Fibroblast of lung (primary cell): ENCODE data around the gene C11orf58. TPM values are rescaled to one million over a fixed set of nuclear protein-coding genes. Genes with fewer than 3 reads are reported as not detected.

Experiments used
- DNase-seq, 2 donors: peaks; one replicate each; pipeline versions ENCODE4 v3.0.0 to v3.0.0-alpha.2; 2010; ENCODE audit warnings: low read depth in 2 of 2
- H2AFZ ChIP-seq: 2 replicates; pipeline ENCODE4 v1.5.1; 2012; ENCODE audit warnings: low read length, control low read depth, inconsistent platforms
- H3K27ac ChIP-seq: 2 replicates; pipeline ENCODE4 v1.5.1; 2011; ENCODE audit warnings: low read length, control low read depth; ENCODE audit not compliant: insufficient read depth
- H3K27me3 ChIP-seq: 2 replicates; pipeline ENCODE4 v1.5.1; 2011; ENCODE audit warnings: mild to moderate bottlenecking, low read length; ENCODE audit not compliant: control insufficient read depth, insufficient read depth
- H3K36me3 ChIP-seq: 2 replicates; pipeline ENCODE4 v1.5.1; 2011; ENCODE audit warnings: low read length; ENCODE audit not compliant: control insufficient read depth, insufficient read depth
- H3K4me1 ChIP-seq: 2 replicates; pipeline ENCODE4 v1.5.1; 2011; ENCODE audit warnings: low read length; ENCODE audit not compliant: control insufficient read depth, insufficient read depth; ENCODE audit errors: extremely low read depth
- H3K4me2 ChIP-seq: 2 replicates; pipeline ENCODE4 v1.5.1; 2011; ENCODE audit warnings: low read length, control low read depth; ENCODE audit not compliant: insufficient read depth; ENCODE audit errors: extremely low read depth
- H3K4me3 ChIP-seq, 4 experiments: fragments of 200-600 bp in 1 of 4; sonication (generic) in 1 of 4; replicated peaks in 1 of 4; 2 replicates each; pipeline ENCODE4 v1.5.1; 2011 to 2016; ENCODE audit warnings: low read length in 4 of 4, low read depth in 3 of 4, mild to moderate bottlenecking in 3 of 4, control low read depth in 2 of 4, inconsistent platforms in 1 of 4, mixed read lengths in 1 of 4; ENCODE audit not compliant: insufficient read depth in 1 of 4; ENCODE audit errors: control extremely low read depth in 1 of 4
- H3K79me2 ChIP-seq: 2 replicates; pipeline ENCODE4 v1.5.1; 2012; ENCODE audit warnings: mild to moderate bottlenecking, low read length, inconsistent platforms; ENCODE audit not compliant: control insufficient read depth, insufficient read depth
- H3K9ac ChIP-seq: 2 replicates; pipeline ENCODE4 v1.5.1; 2011; ENCODE audit warnings: mild to moderate bottlenecking, low read length, control low read depth; ENCODE audit not compliant: insufficient read depth
- H3K9me3 ChIP-seq: 2 replicates; pipeline ENCODE4 v1.5.1; 2012; ENCODE audit warnings: low read depth, low read length; ENCODE audit not compliant: control insufficient read depth, insufficient read depth
- H4K20me1 ChIP-seq: 2 replicates; pipeline ENCODE4 v1.5.1; 2011; ENCODE audit warnings: low read length; ENCODE audit not compliant: control insufficient read depth, insufficient read depth; ENCODE audit errors: extremely low read depth
- EZH2 ChIP-seq: IDR thresholded peaks from 2 replicates; pipeline ENCODE4 v1.5.1; 2012; ENCODE audit warnings: low read length, control low read depth, mild to moderate bottlenecking; ENCODE audit errors: missing control alignments
- polyA plus RNA-seq, 2 donors: library from polyadenylated mRNA; depleted of rRNA in 1 of 2; stranded (reverse) in 1 of 2; unstranded in 1 of 2; fragments of >200 nt; gene quantifications; 2 replicates each; pipeline ENCODE4 v1.2.1, GENCODE V29; 2011 to 2012; ENCODE audit warnings: missing spikeins in 1 of 2
- total RNA-seq: library from RNA; depleted of rRNA; stranded (reverse); fragments of >200 nt; gene quantifications from 2 replicates; pipeline ENCODE4 v1.2.1, GENCODE V29; 2014
- TF ChIP-seq, protein P1 (sequence below), 2 donors: IDR thresholded peaks in 1 of 2; conservative IDR thresholded peaks in 1 of 2; 1 replicate in 1 of 2; 2 replicates in 1 of 2; pipeline ENCODE4 v1.5.1; 2011 to 2012; ENCODE audit warnings: low read length in 2 of 2, control low read depth in 1 of 2, inconsistent platforms in 1 of 2, low read depth in 1 of 2, mild to moderate bottlenecking in 1 of 2

C11orf58 gene
- total and polyA plus RNA-seq, 2 donors (not counting 1 experiment from before 2014, with no cell fraction given): 183 to 184 TPM

DNA sequence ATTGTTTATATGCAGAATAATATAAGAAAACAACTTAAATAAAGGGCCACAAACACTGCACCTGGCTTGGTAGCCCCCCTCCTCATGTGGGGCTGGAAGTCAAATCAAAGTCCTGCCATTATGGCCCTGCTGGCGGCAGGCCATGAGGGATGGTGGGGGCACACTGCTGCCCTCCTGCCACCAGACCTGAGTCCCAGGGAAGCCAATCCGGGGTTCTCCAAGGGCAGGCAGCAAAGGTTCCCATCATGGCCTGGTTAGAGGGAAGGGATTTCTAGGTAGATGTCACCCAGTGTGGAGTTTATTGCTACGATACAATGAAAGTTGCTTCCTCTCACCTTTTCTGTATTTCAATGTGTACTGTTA is 39.1 kb downstream of the C11orf58 start:
- Histone ChIP-seq H3K4me2 (no peak overlapping the region), H2AFZ (no peak overlapping the region), H4K20me1 (no peaks in the 10 kb centered on the region), H3K9ac (no peak overlapping the region), H3K36me3 (no peaks in the 10 kb centered on the region), H3K27me3 (peaks cover 2% of the 10 kb centered on the region), H3K79me2 (no peaks in the 10 kb centered on the region), H3K9me3 (no peaks in the 10 kb centered on the region), H3K27ac (no peak overlapping the region), H3K4me1 (no peaks in the 10 kb centered on the region), H3K4me3 (no peak overlapping the region)
- DNase-seq: no peak
- TF ChIP-seq EZH2: no peak
- TF ChIP-seq, protein P1, sequence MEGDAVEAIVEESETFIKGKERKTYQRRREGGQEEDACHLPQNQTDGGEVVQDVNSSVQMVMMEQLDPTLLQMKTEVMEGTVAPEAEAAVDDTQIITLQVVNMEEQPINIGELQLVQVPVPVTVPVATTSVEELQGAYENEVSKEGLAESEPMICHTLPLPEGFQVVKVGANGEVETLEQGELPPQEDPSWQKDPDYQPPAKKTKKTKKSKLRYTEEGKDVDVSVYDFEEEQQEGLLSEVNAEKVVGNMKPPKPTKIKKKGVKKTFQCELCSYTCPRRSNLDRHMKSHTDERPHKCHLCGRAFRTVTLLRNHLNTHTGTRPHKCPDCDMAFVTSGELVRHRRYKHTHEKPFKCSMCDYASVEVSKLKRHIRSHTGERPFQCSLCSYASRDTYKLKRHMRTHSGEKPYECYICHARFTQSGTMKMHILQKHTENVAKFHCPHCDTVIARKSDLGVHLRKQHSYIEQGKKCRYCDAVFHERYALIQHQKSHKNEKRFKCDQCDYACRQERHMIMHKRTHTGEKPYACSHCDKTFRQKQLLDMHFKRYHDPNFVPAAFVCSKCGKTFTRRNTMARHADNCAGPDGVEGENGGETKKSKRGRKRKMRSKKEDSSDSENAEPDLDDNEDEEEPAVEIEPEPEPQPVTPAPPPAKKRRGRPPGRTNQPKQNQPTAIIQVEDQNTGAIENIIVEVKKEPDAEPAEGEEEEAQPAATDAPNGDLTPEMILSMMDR (conservative IDR thresholded peaks at IDR 0.05 in 1 of 2, IDR thresholded peaks at IDR 0.05 in 1 of 2; ENCODE audit: low read depth in 1 of 2, low read length in 2 of 2): no peak

DNA sequence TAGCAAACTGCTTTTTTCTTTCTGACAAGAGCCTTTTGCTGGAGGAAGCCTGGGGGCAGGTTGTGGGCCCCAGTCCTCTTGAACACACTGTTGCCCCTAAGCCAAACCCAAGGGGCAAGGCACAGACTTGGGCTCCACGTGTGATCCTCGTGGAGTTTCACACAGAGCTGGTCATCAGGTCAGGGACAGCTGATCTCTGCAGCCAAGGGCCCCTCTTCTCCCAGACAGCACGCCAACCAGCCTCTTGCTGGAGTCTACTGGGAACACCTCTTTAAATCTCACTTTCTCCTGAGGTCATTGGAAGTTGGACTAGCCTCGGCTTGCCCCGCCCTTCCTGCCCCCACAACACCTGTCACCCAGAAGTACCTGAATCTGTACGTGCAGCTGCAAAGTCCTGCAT is 39.8 kb downstream of the C11orf58 start:
- Histone ChIP-seq H3K27ac (no peak overlapping the region), H3K4me2 (no peak overlapping the region), H3K79me2 (no peaks in the 10 kb centered on the region), H3K4me3 (no peak overlapping the region), H3K9me3 (no peaks in the 10 kb centered on the region), H3K9ac (no peak overlapping the region), H3K36me3 (no peaks in the 10 kb centered on the region), H4K20me1 (no peaks in the 10 kb centered on the region), H3K27me3 (no peaks in the 10 kb centered on the region), H3K4me1 (no peaks in the 10 kb centered on the region), H2AFZ (no peak overlapping the region)
- no peak for DNase-seq
- TF ChIP-seq EZH2: no peak
- TF ChIP-seq, protein P1 (conservative IDR thresholded peaks at IDR 0.05 in 1 of 2, IDR thresholded peaks at IDR 0.05 in 1 of 2; ENCODE audit: low read depth in 1 of 2, low read length in 2 of 2): no peak

DNA sequence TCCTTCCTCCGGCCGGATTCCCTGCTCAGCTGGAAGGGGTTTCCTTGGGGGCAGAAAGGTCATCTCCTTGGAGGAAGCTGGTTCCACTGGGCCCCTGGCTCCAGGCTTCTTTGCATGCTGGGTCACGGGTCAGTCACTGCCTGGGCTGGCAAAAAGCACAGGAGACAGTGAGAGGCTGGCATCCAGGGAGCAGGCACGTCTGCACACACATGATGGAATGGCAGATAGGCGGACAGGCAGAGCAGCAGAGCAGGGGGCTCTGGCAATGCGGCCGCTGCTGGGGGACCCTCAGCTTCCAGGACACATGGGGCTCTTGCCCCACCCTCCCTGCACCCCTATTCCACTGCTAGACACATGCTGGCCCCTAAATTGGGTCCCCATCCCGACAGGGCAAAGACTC is 40.4 kb downstream of the C11orf58 start:
- DNase-seq: no peak
- Histone ChIP-seq H3K79me2 (no peaks in the 10 kb centered on the region), H3K36me3 (no peaks in the 10 kb centered on the region), H3K4me2 (no peak overlapping the region), H3K27me3 (no peaks in the 10 kb centered on the region), H3K9ac (no peak overlapping the region), H4K20me1 (no peaks in the 10 kb centered on the region), H3K27ac (no peak overlapping the region), H3K4me1 (no peaks in the 10 kb centered on the region), H2AFZ (no peak overlapping the region), H3K9me3 (no peaks in the 10 kb centered on the region), H3K4me3 (no peak overlapping the region)
- TF ChIP-seq, protein P1 (conservative IDR thresholded peaks at IDR 0.05 in 1 of 2, IDR thresholded peaks at IDR 0.05 in 1 of 2; ENCODE audit: low read depth in 1 of 2, low read length in 2 of 2): no peak
- no peak for TF ChIP-seq EZH2
